Osteocyte (in vitro differentiated cells): ENCODE measurements around the gene LGALS3BP. TPM values are rescaled to one million over a fixed set of nuclear protein-coding genes. Genes with fewer than 3 reads are reported as not detected.
"Not testable (repeated sequence)": the region's sequence is repeated elsewhere in the genome, so short reads cannot be mapped to it uniquely, and the experiment has no call there.

ENCODE experiments used
- DNase-seq: peaks from one replicate; pipeline ENCODE4 v3.0.0; 2021; ENCODE audit warnings: mixed read lengths; ENCODE audit not compliant: unreplicated experiment; ENCODE audit errors: extremely low spot score
- H3K27ac Mint-ChIP-seq: one replicate; pipeline ENCODE4 v1.8.0; 2021; ENCODE audit warnings: mild to moderate bottlenecking, mixed read lengths; ENCODE audit not compliant: unreplicated experiment
- H3K27me3 Mint-ChIP-seq: one replicate; pipeline ENCODE4 v1.8.0; 2021; ENCODE audit warnings: mixed read lengths; ENCODE audit not compliant: unreplicated experiment
- H3K36me3 Mint-ChIP-seq: one replicate; pipeline ENCODE4 v1.8.0; 2021; ENCODE audit warnings: mixed read lengths; ENCODE audit not compliant: unreplicated experiment
- H3K4me1 Mint-ChIP-seq: one replicate; pipeline ENCODE4 v1.8.0; 2021; ENCODE audit warnings: mixed read lengths; ENCODE audit not compliant: unreplicated experiment
- H3K4me3 Mint-ChIP-seq: one replicate; pipeline ENCODE4 v1.8.0; 2021; ENCODE audit warnings: mild to moderate bottlenecking, moderate library complexity, mixed read lengths; ENCODE audit not compliant: unreplicated experiment
- H3K9me3 Mint-ChIP-seq: one replicate; pipeline ENCODE4 v1.8.0; 2021; ENCODE audit warnings: mixed read lengths; ENCODE audit not compliant: unreplicated experiment
- total RNA-seq: library from RNA; stranded (reverse); gene quantifications from 2 replicates; pipeline ENCODE4 v1.2.1, GENCODE V29; 2021
- TF ChIP-seq, protein P1 (sequence below): fragments of 200-600 bp; sonication (generic); IDR thresholded peaks from 2 replicates; pipeline ENCODE4 v1.5.0; 2021; ENCODE audit warnings: antibody characterized with exemption, mild to moderate bottlenecking, moderate library complexity

Gene LGALS3BP
- total RNA-seq, 1 donor from 2014 or later = 439 TPM

DNA sequence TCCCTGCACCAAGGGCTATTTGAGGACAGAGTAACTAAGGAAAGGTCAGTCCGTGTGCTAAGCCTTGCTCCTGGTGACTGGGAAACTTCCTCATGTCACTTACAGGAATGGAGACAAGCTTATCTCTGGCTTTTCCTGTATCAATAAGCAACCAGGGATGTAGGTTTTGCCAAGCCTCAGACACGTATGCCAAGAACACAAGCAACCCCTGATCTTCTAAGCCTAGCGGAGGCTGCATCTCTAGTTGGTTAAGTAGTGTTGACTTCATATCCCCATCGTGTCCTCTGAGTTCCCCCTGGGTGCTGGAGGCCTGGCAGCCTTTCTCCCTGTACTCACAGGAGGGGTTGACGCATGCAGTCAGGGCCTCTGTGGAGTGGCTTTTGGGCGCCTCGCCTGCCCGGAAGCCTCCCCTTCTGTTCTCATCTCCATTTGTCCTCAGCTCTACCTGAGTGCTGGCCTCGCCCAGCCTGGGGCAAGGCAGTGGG, 42.8 kb upstream of the LGALS3BP start:
- TF ChIP-seq, protein P1, sequence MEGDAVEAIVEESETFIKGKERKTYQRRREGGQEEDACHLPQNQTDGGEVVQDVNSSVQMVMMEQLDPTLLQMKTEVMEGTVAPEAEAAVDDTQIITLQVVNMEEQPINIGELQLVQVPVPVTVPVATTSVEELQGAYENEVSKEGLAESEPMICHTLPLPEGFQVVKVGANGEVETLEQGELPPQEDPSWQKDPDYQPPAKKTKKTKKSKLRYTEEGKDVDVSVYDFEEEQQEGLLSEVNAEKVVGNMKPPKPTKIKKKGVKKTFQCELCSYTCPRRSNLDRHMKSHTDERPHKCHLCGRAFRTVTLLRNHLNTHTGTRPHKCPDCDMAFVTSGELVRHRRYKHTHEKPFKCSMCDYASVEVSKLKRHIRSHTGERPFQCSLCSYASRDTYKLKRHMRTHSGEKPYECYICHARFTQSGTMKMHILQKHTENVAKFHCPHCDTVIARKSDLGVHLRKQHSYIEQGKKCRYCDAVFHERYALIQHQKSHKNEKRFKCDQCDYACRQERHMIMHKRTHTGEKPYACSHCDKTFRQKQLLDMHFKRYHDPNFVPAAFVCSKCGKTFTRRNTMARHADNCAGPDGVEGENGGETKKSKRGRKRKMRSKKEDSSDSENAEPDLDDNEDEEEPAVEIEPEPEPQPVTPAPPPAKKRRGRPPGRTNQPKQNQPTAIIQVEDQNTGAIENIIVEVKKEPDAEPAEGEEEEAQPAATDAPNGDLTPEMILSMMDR = no peak
- Mint-ChIP-seq H3K9me3 (no peaks in the 10 kb centered on the region), H3K27ac (no peak overlapping the region), H3K27me3 (peaks cover 2% of the 10 kb centered on the region), H3K36me3 (peaks cover 9% of the 10 kb centered on the region), H3K4me1 (peaks cover 60% of the 10 kb centered on the region), H3K4me3 (no peak overlapping the region)
- DNase-seq = no peak

DNA sequence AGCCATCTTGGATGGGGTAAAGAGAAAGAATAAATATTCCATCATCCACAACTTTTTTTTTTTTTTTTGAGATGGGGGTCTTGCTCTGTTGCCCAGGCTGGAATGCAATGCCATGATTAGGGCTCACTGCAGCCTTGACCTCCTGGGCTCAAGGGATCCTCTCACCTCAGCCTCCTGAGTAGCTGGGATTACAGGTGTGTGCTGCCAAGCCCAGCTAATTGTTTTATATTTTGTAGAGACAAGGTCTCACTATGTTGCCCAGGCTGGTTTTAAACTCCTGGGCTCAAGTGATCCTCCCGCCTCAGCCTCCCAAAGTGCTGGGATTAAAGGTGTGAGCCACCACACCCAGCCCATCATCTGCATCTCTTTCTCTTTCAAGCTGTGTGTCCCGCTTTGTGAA, 42.2 kb upstream of the LGALS3BP start:
- not testable (repeated sequence) for H3K9me3 Mint-ChIP-seq, H3K36me3 Mint-ChIP-seq, DNase-seq, H3K4me3 Mint-ChIP-seq, H3K27ac Mint-ChIP-seq, H3K27me3 Mint-ChIP-seq
- peaks cover 54% of the 10 kb centered on the region for H3K4me1 Mint-ChIP-seq

DNA sequence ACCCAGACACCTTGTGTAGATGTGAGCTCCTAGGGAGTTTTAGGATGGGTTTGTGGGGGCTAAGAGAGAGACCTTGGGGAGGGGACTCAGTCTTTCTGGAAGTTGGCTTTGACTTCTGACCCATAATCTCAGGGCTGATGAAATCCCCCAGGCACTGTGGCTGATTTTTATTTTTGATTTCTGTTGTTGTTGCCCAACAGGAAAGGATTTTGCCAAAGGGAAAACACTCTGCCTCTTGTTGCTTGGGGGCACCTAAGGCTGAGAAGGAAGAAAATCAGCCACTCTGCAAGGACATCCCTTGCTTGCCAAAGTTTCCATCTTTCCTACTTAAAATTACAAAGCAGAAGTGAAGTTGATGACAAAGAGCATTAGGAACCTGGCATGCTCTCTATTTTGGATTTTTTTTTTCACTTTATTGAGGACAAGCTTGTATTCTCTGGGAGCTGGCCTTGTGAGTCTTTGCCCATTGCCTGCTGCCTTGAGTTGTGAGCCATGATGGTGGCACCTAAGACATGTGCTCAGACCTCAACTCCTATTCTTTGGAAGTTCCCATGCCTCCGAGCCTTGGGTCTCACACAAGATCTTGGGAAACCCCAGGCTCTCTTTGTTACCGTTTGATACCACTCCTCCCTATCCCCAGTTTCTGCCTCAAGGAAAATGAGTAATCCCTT, 41.0 kb upstream of the LGALS3BP start:
- H3K4me3 Mint-ChIP-seq = no peak overlapping the region
- peaks cover 5% of the 10 kb centered on the region for H3K36me3 Mint-ChIP-seq
- H3K27ac Mint-ChIP-seq = peak overlapping the region; percentile 62
- H3K4me1 Mint-ChIP-seq = peaks cover 43% of the 10 kb centered on the region
- H3K9me3 Mint-ChIP-seq = no peaks in the 10 kb centered on the region
- DNase-seq = no peak
- TF ChIP-seq, protein P1 = no peak
- peaks cover 2% of the 10 kb centered on the region for H3K27me3 Mint-ChIP-seq

DNA sequence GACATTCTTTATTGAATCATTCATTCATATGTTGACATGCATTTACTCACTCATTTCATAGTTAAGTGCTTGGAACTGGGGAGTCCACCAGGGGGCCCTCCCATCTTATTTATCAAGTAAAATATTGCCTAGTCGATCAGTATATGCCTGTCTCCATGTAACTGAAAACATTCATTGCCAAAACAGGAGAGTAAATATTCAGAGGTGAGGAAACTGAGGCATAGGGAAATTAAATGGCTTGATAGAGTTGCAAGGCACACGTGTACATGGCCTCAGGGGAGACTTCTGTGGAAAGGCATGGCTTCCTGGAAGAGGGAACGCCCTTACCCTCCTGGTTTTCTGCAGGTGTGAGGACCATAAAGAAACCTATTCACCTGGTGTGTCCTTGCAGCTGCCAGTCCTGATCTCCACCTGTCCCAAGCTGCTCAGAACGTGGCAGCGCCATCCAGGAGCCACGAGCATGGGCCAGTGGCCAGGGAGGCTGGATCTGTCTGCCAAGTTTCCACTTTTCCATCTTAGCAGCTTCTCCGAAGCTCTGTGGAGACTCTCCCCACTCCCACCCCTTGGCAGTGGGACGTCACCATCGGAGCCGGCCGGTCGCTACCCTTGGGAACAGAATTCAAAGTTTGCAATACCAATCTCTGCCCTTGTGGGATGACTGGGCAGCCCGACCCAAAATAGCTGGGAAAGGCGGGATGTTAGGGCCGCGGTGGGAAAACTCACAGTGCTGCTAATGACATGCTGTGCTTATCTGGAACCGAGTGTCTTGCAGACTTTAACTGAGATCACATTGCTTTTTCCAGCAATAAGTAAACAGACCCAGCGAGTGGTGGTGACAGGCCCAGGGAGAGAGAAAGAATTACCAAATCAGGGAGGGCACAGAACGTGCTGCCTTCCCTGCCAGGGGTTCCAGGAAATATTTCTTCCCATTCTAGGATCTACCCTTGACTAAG, 40.2 kb upstream of the LGALS3BP start:
- H3K9me3 Mint-ChIP-seq = no peaks in the 10 kb centered on the region
- H3K27me3 Mint-ChIP-seq = peaks cover 2% of the 10 kb centered on the region
- DNase-seq = no peak
- H3K4me1 Mint-ChIP-seq = peaks cover 36% of the 10 kb centered on the region
- H3K36me3 Mint-ChIP-seq = no peaks in the 10 kb centered on the region
- no peak overlapping the region for H3K4me3 Mint-ChIP-seq
- TF ChIP-seq, protein P1 = peak; percentile 86
- H3K27ac Mint-ChIP-seq = peak overlapping the region; percentile 62

DNA sequence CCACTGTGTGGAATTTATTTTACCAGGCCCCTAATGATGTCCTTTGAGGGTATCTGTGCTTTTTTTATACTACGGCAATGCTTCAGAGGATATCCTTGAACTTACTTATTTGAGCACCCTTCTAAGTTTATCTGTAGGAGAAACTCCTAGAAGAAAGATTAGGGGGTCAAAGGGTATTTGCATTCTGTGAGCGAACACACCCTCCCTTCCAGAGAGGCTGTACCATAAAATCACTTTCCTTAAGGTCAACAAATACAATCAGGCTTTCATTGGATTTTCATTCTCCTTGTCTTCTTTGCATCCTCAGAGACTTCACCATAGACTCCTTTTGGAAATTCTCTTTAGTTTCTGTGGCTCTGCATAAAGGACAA, 39.5 kb upstream of the LGALS3BP start:
- TF ChIP-seq, protein P1 = no peak
- DNase-seq = no peak
- no peak overlapping the region for H3K4me3 Mint-ChIP-seq
- peaks cover 2% of the 10 kb centered on the region for H3K27me3 Mint-ChIP-seq
- peaks cover 33% of the 10 kb centered on the region for H3K4me1 Mint-ChIP-seq
- no peaks in the 10 kb centered on the region for H3K36me3 Mint-ChIP-seq
- H3K9me3 Mint-ChIP-seq = peaks cover 3% of the 10 kb centered on the region
- H3K27ac Mint-ChIP-seq = no peak overlapping the region
